Erythroblast (primary cell): ENCODE results near the gene RNU2-63P.

Experiments used
- DNase-seq, 2 experiments: peaks; one replicate each; lab custom pipeline; 2025; lab: John Stamatoyannopoulos, UW
- GATA1 ChIP-seq: IDR thresholded peaks from 2 replicates; pipeline ENCODE4 v1.6.1; 2011; ENCODE audit warnings: low read depth, mild to moderate bottlenecking, control low read depth, low read length, moderate library complexity
- POLR2A ChIP-seq: IDR thresholded peaks from 2 replicates; pipeline ENCODE4 v1.6.1; 2011; ENCODE audit warnings: mild to moderate bottlenecking, low read length

Gene RNU2-63P

DNA sequence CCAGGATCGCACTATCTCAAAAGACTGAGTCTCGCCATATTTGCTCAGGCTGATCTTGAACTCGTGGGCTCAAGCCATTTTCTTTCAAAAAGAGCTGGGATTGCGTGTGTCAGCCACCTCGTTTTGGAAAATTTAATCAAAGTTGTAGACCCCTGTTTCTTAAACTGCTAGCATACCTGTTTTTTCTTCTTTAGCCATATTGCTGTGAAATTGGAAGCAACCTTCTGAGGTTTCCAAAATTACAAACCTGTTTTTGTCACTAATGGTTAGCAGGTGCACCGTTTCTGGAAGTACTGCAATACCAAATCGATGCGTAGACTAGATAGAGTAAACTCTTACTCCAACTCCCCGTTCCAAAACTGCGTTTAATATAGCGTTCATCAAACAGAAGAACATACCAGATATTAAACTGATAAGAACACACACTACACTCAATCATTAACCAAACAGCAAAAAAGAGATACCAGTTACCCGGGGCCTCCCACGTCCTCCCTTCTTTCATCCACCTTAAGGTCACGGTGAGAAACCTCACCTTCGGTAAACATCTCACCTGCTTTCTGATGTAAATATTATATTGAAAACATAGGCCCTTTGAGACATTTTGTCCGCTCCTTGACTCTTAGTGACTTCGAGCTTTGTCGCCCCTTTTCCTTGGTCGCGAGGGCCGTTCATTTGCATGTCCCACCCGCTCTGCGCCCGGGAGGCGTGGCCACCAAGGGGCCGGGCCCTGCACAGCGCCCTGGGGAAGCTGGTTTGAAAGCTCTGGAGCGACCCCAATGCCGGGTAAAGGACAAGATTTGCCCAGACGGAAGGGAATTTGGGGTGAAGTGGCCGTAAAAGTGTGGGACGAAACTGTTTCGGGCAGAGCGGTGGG is at the start of gene RNU2-63P:
TSS of gene RNU2-63P (minus strand) at position 462 of the 874 bp plus-strand sequence.
- TF ChIP-seq POLR2A, result peak; percentile 100
- TF ChIP-seq GATA1, result no peak
- DNase-seq, result peak; percentile 90 to 93

DNA sequence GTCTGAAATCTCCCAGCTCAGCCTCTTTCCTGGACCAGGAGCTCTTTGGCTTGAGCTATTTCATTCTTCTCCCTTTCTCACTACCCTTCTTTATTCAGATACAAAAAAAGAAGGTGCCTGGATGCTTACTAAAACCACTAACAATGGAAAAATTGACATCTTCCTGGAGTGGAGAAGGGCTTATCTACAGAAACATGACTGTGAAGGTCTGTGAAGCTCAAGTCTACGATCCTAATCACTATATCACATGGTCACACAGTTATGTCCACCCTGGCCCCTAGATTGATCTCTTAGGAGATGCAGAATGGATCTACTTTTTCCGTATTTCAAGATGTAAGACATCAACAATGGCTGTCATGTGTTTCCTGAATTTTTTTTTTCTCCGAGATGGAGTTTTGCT is 44.9 kb upstream of the RNU2-63P start:
- DNase-seq, result peak; percentile 24 to 75
- TF ChIP-seq GATA1 (no peak), POLR2A (no peak)

DNA sequence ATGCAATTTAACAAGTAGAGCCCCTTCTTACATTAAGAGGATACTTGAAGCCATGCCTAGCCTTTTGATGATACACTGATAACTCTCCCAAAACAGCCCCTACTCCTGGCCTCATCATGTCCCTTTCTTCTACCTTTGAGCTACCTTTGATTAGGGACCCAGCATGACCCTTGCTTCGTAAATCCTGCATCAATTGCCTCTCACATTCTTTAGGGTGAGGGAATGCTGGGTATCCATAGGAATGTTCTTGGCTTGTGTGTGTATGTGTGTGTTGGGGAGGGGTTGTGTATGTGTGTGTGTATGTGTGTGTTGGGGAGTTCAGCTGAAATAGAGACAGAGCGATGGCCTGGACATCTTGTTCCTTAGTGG is 44.5 kb upstream of the RNU2-63P start:
- no peak for DNase-seq
- no peak for TF ChIP-seq POLR2A
- no peak for TF ChIP-seq GATA1

DNA sequence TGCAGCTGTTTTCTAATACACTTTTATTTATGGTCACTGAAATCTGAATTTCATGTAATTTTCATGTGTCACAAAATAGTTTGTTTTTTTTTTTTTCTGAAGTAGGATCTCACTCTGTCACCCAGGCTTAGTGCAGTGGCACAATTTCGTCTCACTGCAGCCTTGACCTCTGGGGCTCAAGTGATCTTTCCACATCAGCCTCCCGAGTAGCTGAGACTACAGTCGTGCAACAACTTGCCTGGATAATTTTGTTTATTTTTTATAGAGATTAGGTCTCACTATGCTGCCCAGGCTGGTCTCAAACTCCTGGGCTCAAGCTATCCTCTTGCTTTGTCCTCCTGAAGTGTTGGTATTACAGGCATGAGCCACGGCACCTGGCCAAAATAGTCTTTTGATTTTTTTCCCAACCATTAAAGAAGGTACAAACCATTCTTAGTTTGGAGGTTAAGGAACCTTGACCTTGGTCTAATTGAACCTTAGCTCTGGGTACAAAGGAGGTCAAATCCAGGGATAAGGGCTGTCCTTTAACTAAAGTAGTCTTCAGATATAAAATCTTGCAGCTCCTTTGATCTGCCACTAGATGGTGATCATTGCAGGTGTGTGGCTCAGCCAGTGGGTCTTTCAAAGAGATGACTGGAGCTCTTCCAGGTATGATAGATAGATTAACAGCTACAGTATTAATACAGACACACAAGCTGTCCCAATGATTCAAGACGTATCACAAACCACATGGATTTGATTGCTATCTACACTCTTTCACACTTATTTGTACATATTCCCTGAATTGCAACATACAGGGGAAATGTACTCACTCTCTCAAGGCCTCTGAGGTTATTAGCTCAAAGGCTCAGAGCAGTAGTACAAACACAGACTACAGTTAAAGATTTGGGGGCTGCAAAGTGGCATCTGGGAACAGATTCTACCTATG is 43.9 kb upstream of the RNU2-63P start:
- TF ChIP-seq POLR2A (no peak), GATA1 (no peak)
- DNase-seq, result peak; percentile 56 to 62

DNA sequence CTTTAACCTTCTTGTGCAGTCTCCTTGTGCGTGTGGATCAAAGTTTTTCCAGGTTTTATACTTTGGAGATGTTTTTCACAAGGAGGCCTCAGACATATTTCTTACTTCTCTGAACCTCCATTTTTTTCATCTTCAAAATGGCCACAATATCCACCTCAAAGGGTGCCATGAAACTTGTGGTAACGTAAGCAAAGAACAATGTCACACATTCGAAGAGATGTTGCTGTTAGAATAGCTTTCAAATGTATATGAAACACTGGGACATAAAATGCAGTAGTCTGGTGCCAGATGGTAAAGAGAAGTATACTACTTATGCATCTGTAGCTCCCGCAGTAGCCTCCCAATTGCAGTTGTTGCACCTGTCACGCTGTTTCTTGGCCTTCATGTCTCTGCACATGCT is 41.8 kb upstream of the RNU2-63P start:
- no peak for TF ChIP-seq GATA1
- TF ChIP-seq POLR2A, result no peak
- DNase-seq, result peak in 1 of 2 experiments; percentile 24

DNA sequence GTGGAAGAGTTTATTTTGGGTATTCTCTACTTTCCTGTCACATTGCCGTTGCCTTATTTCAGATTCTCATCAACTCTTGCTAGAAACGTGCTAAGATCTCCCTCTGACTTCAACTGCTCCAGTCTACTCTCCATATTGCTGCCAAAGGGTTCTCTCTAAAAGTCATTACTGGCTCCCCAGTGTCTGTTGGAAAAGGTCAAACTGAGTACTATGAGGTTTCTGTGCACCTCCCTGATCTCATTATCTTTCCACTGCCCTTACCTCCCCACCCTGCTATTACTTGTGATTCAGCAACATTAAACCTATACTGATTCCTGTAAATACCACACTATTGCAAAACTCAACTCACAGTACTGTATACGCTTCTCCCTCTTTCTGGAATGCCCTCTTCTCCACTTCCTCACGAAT is 41.1 kb upstream of the RNU2-63P start:
- TF ChIP-seq POLR2A (no peak), GATA1 (no peak)
- DNase-seq, result peak; percentile 65 to 67

DNA sequence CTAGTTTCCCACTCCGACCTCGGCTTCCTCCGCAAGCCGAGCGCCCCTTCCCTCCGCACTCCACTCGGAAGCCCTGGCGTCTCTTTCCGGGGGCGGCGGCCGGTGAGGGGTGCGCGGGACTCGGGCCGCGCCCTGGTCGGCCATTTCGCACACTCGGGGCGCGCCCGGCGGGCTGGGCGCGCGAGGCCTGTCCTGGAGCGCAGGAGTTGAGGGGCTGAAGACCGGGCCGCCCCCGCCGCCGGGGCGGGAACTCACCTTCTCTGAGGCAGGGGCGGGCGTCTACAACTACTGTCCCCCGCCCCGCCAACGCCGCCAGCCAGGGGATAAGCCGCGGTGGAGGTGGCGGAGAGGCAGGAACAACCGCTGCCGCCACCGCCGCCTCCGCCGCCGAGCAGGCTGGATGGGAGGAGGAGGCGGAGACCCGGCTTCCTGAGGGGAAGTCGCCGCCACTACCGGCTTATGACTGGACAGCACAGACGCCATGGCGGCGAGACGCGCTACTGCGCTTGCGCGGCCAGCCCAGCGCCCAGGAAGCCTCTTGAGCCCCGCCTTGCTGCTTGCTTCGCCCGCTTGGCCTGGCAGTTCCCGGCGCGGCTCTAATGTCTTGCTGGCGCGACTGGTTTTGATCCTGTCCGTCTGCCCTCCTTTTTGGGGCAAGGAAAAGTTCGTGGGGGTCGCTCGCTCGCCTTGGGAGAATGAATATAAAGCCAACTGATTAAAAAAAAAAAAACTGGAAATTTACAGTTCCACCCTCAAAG is 39.2 kb upstream of the RNU2-63P start, which contains the start of gene KRCC1:
TSS of gene KRCC1 (minus strand) at position 413 of the 758 bp plus-strand sequence. CDS start 27,220 bp downstream, outside the sequence.
- TF ChIP-seq POLR2A, result peak; percentile 95
- TF ChIP-seq GATA1, result no peak
- peak; percentile 96 to 97 for DNase-seq

DNA sequence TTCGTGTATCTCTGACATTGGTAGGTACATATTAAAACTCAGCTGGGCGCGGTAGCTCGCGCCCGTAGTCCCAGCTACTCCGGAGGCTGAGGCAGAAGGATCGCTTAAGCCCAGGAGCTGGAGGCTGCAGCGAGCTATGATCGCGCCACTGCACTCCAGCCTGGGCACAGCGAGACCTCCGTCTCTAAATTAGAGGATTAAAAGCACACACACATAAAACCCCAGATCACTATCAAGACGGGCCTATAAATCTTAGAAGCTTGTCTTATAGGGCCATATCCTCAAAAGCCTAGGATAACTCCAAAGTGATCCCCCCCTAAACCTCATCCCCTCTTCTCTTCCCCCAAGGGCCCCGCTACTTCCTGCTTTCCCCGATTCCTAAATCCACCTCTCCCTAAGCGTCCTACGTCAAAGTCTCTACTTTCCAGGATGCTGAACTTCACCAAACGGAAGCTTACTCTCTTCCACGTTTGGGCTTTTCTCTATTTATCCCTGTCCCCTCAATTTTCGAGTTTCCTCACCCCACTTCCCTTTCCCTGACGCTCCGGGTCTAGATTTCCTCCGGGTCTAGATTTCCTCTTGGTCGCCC is 38.5 kb upstream of the RNU2-63P start:
- peak; percentile 57 to 75 for DNase-seq
- TF ChIP-seq POLR2A (no peak), GATA1 (no peak)

DNA sequence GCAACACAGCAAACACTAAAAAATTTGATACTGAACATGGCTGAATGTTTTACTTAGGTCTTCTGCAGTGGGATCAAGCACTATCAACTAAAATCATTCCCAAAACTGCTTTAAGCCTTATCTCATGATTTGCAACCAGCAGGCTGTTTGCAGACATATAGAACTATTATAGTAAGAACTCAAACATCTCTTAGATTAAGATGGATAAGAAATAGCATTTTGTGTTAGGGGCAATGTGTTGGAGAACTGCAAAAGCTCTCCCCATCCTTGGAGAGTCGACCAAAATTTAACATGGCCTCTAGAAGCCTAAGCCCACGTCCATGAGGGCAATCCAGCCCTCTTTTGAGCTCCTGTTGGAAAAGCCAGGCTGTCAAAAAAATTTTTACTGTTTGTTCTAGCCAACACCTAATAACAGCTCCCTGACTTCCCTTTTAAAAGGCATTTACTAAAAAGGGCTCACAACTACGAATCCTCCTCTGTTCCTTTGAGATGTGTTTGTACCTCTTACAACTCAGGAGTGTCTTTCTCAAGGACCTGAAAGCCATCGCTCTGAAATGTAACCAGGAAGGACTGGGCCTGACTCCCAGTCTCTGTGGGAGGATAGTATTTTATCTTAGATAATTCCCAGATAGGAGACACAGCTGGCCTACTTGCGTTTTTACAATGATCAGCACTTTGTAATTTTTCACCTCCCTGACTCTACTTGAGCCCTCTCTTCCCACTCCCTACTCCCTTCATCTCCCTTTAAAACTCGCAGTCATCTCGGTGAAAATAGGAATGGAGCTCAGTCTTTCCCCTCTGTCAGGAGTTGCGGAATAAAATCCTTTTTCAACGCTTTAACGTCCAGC is 37.8 kb upstream of the RNU2-63P start:
- TF ChIP-seq GATA1 (no peak), POLR2A (no peak)
- DNase-seq, result peak; percentile 46 to 65

DNA sequence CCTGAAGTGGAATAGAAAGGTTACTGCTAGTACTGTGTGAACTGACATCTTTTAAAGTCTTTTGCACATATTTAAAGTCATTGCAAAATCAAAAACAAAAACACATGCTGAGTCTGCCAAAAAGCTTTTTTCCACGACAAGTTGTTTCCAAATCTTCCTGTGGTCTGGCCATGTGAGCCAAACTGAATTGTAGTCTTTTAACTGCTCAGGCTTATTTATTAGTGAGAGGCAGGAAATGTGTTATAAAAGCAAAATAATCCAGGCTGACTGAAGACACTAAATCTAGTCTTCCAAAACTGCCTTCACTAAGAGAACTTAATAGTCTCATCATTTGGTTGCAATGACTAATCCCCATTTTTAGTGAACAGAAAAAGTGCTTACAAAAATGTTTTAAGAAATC is 36.9 kb upstream of the RNU2-63P start:
- no peak for DNase-seq
- no peak for TF ChIP-seq POLR2A
- no peak for TF ChIP-seq GATA1

DNA sequence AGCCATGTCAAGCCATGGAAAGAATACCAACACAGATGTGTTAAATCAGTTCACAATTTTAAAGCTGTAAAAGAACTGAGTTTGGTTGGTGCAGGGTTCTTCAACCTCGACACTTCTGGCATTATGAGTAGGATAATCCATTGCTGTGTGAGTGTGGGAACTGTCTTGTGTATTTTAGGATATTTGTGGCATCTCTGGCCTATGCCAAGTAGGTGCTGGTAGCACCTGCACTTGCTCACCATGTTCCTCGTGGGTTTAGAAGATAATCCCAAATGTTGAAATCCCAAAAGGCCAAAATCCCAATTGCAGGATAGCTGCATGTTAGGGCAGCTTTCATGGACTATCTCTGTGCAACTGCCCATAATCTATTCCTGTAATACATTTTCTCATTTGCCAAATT is 35.4 kb upstream of the RNU2-63P start:
- TF ChIP-seq GATA1 (no peak), POLR2A (no peak)

DNA sequence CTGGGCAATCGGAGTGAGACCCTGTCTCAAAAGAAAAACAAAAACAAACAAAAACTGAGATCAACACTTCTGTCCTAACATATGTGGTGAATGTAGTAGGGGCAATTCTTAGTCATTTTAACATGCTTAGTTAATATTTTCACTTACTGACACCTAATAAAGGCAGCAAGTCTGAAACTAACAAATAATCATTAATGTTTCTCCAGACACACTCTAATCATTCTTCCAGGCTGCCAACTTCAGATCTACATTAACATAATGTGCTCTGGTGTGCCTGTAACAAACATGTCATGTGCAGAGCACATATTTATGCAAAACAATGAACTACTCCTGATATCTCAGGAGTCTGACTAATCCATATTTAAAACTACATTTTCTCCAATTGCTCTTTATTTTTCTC is 33.3 kb upstream of the RNU2-63P start:
- TF ChIP-seq POLR2A, result no peak
- TF ChIP-seq GATA1, result no peak
- no peak for DNase-seq

More for the DNA sequence above, 35.4 kb upstream of the RNU2-63P start:
- no peak for DNase-seq
